Esophagus muscularis mucosa (tissue), 4 donors: ENCODE data around the gene ADGRG1.

Experiments
- EP300 ChIP-seq: sonication (generic); formaldehyde crosslinking; IDR thresholded peaks from one replicate; pipeline ENCODE4 v1.6.1; 2017; ENCODE audit warnings: antibody characterized with exemption
- POLR2AphosphoS5 ChIP-seq, 2 donors: sonication (generic); formaldehyde crosslinking; IDR thresholded peaks; one replicate each; pipeline ENCODE4 v1.6.1; 2017; ENCODE audit warnings: antibody characterized with exemption in 2 of 2
- TF ChIP-seq, protein P1 (sequence below), 3 experiments: fragments of 200-600 bp in 2 of 3; fragments of 450-650 bp in 1 of 3; sonication (generic) in 2 of 3; IDR thresholded peaks; one replicate each; pipeline ENCODE4 v1.5.1; 2017 to 2019; ENCODE audit warnings: antibody characterized with exemption in 3 of 3, mild to moderate bottlenecking in 2 of 3, moderate library complexity in 1 of 3

DNA sequence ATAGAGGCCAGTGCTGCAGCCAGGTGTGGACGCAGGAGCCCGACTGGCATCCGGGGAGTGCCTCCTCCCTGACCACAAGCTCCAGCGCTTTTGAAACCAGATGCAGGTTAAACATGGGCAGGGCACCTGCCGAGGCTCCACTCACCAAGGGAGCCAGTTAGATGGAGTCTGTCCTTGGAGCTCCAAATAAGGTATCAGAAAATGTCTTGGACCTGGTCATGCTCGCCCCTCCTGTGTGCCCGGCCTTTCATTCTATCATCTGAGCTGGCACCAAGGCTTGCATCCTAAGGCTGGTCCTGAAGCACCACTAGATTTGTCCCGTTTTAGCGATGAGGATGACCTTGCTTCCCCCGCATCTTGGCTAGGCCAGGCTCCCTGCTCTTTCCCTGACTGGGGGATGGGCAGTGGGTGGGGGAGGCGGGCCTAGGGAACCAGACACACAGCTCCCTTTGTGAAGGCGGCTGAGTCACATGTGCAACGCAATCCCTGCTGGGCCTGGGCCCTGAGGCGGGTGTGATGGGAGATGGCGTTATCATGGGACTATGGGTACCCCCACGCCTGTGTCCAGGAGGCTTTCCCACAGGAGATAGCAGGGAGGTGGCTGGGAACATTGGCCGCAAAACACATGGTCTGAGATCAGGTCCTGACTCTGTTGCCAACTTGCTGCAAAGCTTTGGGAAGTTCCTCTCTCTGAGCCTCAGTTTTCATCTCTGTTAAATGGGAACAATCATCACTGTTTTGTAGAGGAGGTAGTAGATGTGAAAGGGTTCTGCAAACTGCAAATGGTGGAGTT, 5.0 kb upstream of the ADGRG1 start:
- TF ChIP-seq, protein P1, sequence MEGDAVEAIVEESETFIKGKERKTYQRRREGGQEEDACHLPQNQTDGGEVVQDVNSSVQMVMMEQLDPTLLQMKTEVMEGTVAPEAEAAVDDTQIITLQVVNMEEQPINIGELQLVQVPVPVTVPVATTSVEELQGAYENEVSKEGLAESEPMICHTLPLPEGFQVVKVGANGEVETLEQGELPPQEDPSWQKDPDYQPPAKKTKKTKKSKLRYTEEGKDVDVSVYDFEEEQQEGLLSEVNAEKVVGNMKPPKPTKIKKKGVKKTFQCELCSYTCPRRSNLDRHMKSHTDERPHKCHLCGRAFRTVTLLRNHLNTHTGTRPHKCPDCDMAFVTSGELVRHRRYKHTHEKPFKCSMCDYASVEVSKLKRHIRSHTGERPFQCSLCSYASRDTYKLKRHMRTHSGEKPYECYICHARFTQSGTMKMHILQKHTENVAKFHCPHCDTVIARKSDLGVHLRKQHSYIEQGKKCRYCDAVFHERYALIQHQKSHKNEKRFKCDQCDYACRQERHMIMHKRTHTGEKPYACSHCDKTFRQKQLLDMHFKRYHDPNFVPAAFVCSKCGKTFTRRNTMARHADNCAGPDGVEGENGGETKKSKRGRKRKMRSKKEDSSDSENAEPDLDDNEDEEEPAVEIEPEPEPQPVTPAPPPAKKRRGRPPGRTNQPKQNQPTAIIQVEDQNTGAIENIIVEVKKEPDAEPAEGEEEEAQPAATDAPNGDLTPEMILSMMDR (IDR thresholded peaks at IDR 0.05), result no peak
- no peak for TF ChIP-seq EP300
- TF ChIP-seq POLR2AphosphoS5 (IDR thresholded peaks at IDR 0.05), result no peak
